GM21423 (cell line): ENCODE data around the gene SYT5.

Experiments
- ATAC-seq: cut with Tn5 transposase; IDR thresholded peaks from one replicate; pipeline ENCODE4 v1.9.1; 2021; ENCODE audit warnings: mild to moderate bottlenecking, moderate library complexity; ENCODE audit not compliant: unreplicated experiment

SYT5 gene

DNA sequence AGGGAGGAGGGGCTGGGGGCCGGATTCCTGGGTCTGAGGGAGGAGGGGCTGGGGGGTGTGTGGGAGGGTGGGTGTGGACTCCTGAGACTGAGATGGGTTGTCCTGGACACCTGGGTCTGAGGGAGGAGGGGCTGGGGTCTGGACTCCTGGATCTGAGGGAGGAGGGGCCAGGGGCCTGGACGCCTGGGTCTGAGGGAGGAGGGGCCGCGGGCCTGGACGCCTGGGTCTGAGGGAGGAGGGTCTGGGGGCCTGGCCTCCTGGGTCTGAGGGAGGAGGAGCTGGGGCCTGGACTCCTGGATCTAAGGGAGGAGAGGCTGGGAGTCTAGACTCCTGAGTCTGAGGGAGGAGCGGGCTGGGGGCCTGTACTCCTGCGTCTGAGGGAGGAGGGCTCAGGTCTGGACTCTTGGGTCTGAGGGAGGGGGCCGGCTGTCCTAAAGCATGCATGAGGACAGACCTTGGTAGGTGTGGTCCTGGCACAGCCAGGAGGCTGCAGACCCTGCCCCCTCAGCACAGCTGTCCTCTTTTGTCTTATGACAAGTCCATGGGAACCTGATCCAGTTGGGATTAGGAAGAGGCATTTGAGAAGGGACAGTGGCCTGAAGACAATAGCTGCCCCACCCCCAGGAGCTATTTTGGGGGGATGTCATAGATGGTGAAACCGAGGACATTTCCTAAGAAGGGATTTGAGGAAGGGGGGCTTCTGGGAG, 32.4 kb downstream of the SYT5 start:
- ATAC-seq = no peak

DNA sequence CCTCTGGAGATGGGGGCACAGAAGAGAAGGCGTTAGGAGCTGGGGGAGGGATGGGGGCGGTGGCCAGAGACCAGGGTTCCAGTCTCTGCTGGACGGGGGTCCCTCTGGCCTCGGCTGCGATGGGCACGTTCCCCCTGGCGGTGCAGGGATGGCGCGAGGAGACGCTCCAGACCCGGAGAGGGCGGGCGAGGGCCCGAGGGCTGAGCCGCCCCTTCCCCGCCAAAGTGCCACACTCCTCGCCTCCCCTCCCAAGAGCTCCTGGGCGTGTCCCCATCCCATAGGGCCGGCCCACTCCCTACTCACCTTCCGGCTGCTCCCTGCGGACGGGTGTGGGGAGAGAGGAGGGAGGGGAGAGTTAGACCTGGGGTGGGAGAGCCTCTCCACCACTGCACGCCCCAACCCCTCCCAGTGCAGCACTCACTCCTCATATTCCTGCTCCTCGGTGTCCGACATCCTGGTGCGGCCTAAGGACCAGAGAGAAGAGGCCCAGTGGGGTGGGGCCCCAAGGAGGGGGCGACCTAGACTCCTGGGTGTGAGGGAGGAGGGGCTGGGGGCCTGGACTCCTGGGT, 33.3 kb downstream of the SYT5 start:
- ATAC-seq = no peak

DNA sequence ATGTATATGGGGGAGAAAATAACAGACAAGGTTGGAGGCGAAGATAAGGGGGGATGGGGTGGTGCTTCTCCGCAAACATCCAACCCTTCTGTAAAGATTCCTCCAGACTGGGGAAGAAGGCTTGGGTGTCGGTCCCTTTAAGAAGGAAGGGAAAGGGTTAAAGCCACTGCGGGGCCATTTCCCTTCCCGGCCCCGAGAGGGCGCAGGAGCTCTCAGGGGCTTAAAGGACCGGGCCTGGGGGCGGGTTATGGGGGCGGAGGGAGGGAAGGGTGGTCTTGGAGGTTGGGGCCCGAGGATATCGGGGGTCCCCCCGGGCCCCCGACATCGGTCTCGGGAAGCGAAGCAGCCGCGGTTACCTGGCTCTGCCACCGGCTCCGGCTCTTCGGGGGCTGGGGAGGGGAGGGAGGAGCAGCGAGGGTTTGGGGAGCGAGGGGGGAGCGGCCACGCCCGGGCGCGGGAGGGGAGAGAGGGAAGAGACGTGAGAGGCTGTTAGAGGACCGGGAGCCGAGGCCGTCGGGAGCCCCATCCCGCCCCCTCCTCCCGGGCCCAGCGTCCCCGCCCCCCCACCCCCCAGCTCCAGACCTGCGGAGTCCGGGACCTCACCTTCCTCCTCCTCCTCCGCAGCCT, 33.9 kb downstream of the SYT5 start:
- ATAC-seq = no peak

GRCh38 chr19:55145232-55145631, 34.9 kb downstream of the SYT5 start:
- no peak for ATAC-seq

DNA sequence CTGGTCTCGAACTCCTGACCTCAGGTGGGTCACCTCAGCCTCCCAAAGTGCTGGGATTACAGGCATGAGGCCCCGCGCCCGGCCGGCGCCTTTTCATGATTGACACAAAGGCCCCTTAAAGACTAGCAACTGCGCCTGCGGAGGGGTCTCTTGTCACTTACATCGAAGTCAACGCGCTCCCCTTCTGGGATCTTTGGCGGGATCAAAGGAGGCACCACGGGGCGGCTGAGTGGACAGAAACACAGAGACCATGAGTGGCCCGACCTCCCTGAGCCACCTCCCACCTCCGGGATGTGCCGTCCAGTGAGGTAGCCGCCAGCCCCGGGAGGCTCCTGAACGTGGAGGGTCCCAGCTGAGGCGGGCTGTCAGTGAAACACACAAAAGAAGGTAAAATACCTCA, 38.4 kb downstream of the SYT5 start:
- no peak for ATAC-seq

- ATAC-seq = no peak
Observed at GRCh38 chr19:55137915-55138314, 42.2 kb downstream of the SYT5 start.

DNA sequence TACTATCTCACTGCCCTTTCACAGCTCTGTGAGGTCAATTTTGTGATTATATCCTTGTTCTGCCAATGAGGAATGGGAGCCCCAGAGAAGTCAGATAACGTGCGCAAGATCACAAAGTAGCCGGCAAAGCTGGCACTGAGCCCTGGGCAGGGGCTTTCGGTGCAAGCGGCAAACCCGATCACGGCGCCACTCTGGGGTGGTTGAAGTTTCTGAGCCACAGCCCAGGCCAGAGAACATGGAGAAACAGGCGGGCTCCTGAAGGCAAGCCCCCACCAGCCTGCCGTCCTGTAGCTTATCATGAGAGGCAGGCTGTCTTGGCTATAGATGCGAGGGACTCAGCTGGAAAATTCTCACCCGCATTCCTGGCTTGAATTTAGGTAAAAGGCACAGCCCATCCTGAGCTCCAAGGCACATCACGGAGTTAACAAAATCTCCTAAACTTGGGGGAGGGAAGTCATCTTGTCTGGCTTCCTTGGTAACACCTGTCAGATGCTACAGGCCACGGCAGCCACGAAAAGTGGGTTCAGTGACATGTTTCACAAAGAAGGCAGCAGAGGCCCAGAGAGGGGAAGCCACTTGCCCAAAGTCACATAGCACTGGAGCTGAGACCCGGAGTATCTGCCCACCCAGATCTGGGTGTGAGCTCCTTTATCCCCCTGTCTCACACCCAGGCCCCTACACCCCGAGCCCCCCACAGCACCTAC, 43.5 kb downstream of the SYT5 start:
- ATAC-seq = no peak

- no peak for ATAC-seq
Observed at GRCh38 chr19:55134736-55135135, 45.4 kb downstream of the SYT5 start.

DNA sequence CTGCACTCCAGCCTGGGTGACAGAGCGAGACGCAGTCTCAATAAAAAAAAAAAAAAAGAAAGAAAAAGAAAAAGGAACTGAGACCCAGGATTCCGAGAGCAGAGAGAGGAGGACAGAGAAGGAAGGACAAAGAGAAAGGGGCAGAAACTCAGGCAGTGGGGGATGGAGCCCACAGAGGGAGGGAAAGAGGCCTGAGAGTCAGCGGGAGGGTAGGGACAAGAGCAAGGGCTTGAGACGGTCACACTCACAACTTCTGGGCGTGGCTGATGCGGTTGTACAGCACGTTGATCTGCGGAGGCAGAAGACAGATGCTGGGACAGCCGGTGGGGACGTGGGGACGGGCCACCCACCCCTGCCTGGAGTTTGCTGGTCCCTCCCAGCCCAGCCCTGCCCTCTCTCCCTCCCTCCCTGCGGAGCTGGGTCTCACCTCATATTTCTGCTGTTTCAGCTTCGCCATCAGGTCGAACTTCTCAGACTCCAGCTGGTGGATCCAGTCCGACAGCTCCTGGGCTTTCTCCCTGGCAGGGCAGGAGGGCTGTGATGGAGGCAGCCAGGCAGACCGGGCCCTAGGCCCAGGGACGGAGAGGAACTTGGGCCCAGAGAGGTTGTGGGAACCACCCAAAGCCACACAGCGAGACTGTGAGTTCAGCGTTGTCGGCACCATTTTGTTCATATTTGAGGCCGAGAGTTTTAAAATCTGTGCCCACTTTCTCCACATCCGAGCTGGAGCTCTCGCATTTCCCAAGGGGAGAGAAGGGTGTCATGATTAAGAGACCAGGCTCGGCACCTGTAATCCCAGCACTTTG, 46.2 kb downstream of the SYT5 start:
- no peak for ATAC-seq

GRCh38 chr19:55132453-55133129, 47.5 kb downstream of the SYT5 start:
- no peak for ATAC-seq

DNA sequence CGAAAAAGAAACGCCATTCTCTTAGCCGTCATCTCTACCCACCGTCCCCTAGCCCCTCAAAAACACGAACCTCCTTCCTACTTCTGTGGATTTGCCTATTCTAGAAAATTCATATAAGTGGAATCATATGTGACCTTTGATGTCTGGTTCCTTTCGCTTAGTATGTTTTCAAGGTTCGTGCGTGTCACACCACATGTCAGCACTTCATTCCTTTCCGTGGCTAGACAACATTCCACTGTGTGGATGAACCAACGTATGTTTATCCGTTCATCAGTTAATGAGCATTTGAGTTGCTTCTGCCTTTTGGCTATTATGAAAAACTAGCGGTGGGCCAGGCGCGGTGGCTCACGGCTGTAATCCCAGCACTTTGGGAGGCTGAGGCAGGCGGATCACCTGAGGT, 48.7 kb downstream of the SYT5 start:
- ATAC-seq = no peak
